K562 (cell line): ENCODE measurements around the gene LENEP. TPM values are rescaled to one million over a fixed set of nuclear protein-coding genes. Genes with fewer than 3 reads are reported as not detected.

Source experiments
- ARNT ChIP-seq, 2 experiments: fragments of 450-650 bp; IDR thresholded peaks; 2 replicates each; pipeline ENCODE4 v1.6.1; 2016; ENCODE audit warnings: mild to moderate bottlenecking in 1 of 2
- ASH1L ChIP-seq: fragments of 450-650 bp; IDR thresholded peaks from 2 replicates; pipeline ENCODE4 v1.6.1; 2018; ENCODE audit warnings: borderline replicate concordance, mild to moderate bottlenecking, low read depth; ENCODE audit not compliant: partially characterized antibody
- CEBPB ChIP-seq: fragments of 450-650 bp; IDR thresholded peaks from 2 replicates; pipeline ENCODE4 v1.6.1; 2016; ENCODE audit warnings: missing genetic modification characterization, missing compliant biosample characterization
- CXXC5 ChIP-seq: fragments of 250-450 bp; sonication (Bioruptor Pico); IDR thresholded peaks from 2 replicates; pipeline ENCODE4 v1.8.0; 2022; ENCODE audit warnings: inconsistent platforms, mild to moderate bottlenecking, moderate library complexity
- DIDO1 ChIP-seq: fragments of 450-650 bp; IDR thresholded peaks from 2 replicates; pipeline ENCODE4 v1.6.1; 2016; ENCODE audit warnings: low read depth, missing biosample characterization, missing genetic modification characterization
- HLTF ChIP-seq: fragments of 450-650 bp; IDR thresholded peaks from 2 replicates; pipeline ENCODE4 v1.6.1; 2016
- HSF4 ChIP-seq: fragments of 250-450 bp; sonication (Bioruptor Pico); IDR thresholded peaks from 2 replicates; pipeline ENCODE4 v2.1.2; 2022; ENCODE audit warnings: mild to moderate bottlenecking, moderate library complexity, borderline replicate concordance
- MCM2 ChIP-seq: fragments of 450-650 bp; IDR thresholded peaks from 2 replicates; pipeline ENCODE4 v1.6.1; 2017; ENCODE audit warnings: low read depth, mild to moderate bottlenecking
- NFRKB ChIP-seq: fragments of 450-650 bp; IDR thresholded peaks from 2 replicates; pipeline ENCODE4 v1.6.1; 2016; ENCODE audit warnings: low read depth
- NRF1 ChIP-seq, 2 experiments: fragments of 450-650 bp; IDR thresholded peaks in 1 of 2; conservative IDR thresholded peaks in 1 of 2; 2 replicates each; pipeline ENCODE4 v1.6.1; 2014; ENCODE audit warnings: mild to moderate bottlenecking in 2 of 2
- NUFIP1 ChIP-seq: fragments of 450-650 bp; IDR thresholded peaks from 2 replicates; pipeline ENCODE4 v1.6.1; 2018; ENCODE audit not compliant: partially characterized antibody
- PTTG1 ChIP-seq: fragments of 450-650 bp; IDR thresholded peaks from 2 replicates; pipeline ENCODE4 v1.6.1; 2016; ENCODE audit warnings: low read depth, mild to moderate bottlenecking, missing genetic modification characterization, missing compliant biosample characterization
- PYGO2 ChIP-seq: fragments of 450-650 bp; IDR thresholded peaks from 2 replicates; pipeline ENCODE4 v1.6.1; 2016; ENCODE audit warnings: mild to moderate bottlenecking, missing genetic modification characterization, moderate library complexity, missing compliant biosample characterization
- SIN3B ChIP-seq: fragments of 450-650 bp; IDR thresholded peaks from 2 replicates; pipeline ENCODE4 v1.6.1; 2017; ENCODE audit warnings: low read depth, mild to moderate bottlenecking, moderate library complexity
- SRSF9 ChIP-seq: fragments of 200-400 bp; formaldehyde crosslinking; IDR thresholded peaks from 2 replicates; pipeline ENCODE4 v1.6.1; 2017; ENCODE audit warnings: low read depth, low read length, borderline replicate concordance
- ZNF282 ChIP-seq: sonication (generic); formaldehyde crosslinking; IDR thresholded peaks from 2 replicates; pipeline ENCODE4 v1.8.1; 2023; ENCODE audit warnings: missing genetic modification reagents
- ZNF324 ChIP-seq: fragments of 250-450 bp; sonication (Bioruptor Pico); IDR thresholded peaks from 2 replicates; pipeline ENCODE4 v1.4.0; 2020; ENCODE audit warnings: mild to moderate bottlenecking
- ZNF57 ChIP-seq: fragments of 450-650 bp; formaldehyde crosslinking; IDR thresholded peaks from 2 replicates; pipeline ENCODE4 v1.4.0; 2020; ENCODE audit warnings: mild to moderate bottlenecking, moderate library complexity
- ZNF717 ChIP-seq: fragments of 250-450 bp; sonication (Bioruptor Pico); IDR thresholded peaks from 2 replicates; pipeline ENCODE4 v1.5.0; 2021
- ZNF780A ChIP-seq: fragments of 250-450 bp; sonication (Bioruptor Pico); IDR thresholded peaks from 2 replicates; pipeline ENCODE4 v1.5.0; 2021; ENCODE audit warnings: mild to moderate bottlenecking
- polyA plus RNA-seq, 8 experiments: library from polyadenylated mRNA; depleted of rRNA in 4 of 8; stranded (reverse) in 5 of 8; unstranded in 3 of 8; fragments of >200 nt; fragmentation: Nextera tagmentation in 2 of 8; fragmentation: Illumina TruSeq in 1 of 8; extraction: Ambion mirVana in 2 of 8; extraction: Trizol in 1 of 8; gene quantifications; 2 replicates each; pipeline versions ENCODE4 v1.2.1 to v1.2.3, GENCODE V29; 2011 to 2014; ENCODE audit warnings: inconsistent platforms in 1 of 8, missing spikeins in 1 of 8
- total RNA-seq, 7 experiments: library from RNA; depleted of rRNA in 6 of 7; stranded (reverse); fragments of >200 nt in 6 of 7; fragmentation: Illumina TruSeq in 2 of 7; extraction: Trizol in 2 of 7; gene quantifications; 2 replicates each; pipeline versions ENCODE4 v1.2.1 to v1.2.3, GENCODE V29; 2011 to 2021; ENCODE audit warnings: low replicate concordance in 1 of 7
- TF ChIP-seq, protein P1 (sequence below): fragments of 250-450 bp; sonication (Bioruptor Pico); IDR thresholded peaks from 2 replicates; pipeline ENCODE4 v1.4.0; 2020
- TF ChIP-seq, protein P2 (sequence below): fragments of 250-450 bp; sonication (Bioruptor Pico); IDR thresholded peaks from 2 replicates; pipeline ENCODE4 v1.4.0; 2020; ENCODE audit warnings: mild to moderate bottlenecking
- TF ChIP-seq, protein P3 (sequence below): sonication (generic); formaldehyde crosslinking; IDR thresholded peaks from 2 replicates; pipeline ENCODE4 v1.9.0; 2022; ENCODE audit warnings: mild to moderate bottlenecking, missing genetic modification reagents

The LENEP gene
- total and polyA plus RNA-seq, 9 of the 15 experiments (the other 6 are each of a cell fraction or from before 2014, with no cell fraction given) = 0.23 to 0.87 (median 0.67) TPM; not detected in 5

DNA sequence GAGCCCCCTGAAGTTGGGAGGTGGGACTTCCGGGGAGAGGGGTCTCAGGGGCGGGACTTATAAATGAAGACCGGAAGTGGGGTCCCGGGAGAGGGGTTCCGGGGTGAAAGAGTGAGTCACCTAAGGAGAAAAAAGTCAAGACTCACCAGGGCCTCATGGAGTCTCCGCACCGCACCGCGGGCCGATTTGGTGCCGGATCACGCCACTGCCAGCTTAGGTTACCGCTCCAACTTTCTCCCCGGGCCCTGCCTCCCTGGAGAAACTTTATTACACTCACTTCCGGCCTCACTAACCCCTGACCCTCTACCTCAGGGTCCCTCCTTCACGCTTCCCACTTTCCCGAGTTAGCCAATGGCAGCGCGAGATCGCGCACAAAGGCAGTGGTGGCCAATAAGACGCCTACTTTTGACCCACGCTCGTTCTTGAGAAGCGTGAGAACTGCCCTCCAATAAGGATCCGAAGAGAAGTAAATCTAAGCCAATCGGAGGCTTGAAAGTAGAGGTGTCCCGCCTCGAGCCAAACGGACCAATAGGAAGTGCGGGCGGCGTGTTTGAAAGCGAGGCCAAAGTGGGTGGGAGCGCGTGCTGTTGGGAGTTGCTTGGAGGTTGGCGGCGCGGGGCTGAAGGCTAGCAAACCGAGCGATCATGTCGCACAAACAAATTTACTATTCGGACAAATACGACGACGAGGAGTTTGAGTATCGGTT lies 19.1 kb upstream of the LENEP start, which contains the start of gene CKS1B (continued):
- TF ChIP-seq, protein P1, sequence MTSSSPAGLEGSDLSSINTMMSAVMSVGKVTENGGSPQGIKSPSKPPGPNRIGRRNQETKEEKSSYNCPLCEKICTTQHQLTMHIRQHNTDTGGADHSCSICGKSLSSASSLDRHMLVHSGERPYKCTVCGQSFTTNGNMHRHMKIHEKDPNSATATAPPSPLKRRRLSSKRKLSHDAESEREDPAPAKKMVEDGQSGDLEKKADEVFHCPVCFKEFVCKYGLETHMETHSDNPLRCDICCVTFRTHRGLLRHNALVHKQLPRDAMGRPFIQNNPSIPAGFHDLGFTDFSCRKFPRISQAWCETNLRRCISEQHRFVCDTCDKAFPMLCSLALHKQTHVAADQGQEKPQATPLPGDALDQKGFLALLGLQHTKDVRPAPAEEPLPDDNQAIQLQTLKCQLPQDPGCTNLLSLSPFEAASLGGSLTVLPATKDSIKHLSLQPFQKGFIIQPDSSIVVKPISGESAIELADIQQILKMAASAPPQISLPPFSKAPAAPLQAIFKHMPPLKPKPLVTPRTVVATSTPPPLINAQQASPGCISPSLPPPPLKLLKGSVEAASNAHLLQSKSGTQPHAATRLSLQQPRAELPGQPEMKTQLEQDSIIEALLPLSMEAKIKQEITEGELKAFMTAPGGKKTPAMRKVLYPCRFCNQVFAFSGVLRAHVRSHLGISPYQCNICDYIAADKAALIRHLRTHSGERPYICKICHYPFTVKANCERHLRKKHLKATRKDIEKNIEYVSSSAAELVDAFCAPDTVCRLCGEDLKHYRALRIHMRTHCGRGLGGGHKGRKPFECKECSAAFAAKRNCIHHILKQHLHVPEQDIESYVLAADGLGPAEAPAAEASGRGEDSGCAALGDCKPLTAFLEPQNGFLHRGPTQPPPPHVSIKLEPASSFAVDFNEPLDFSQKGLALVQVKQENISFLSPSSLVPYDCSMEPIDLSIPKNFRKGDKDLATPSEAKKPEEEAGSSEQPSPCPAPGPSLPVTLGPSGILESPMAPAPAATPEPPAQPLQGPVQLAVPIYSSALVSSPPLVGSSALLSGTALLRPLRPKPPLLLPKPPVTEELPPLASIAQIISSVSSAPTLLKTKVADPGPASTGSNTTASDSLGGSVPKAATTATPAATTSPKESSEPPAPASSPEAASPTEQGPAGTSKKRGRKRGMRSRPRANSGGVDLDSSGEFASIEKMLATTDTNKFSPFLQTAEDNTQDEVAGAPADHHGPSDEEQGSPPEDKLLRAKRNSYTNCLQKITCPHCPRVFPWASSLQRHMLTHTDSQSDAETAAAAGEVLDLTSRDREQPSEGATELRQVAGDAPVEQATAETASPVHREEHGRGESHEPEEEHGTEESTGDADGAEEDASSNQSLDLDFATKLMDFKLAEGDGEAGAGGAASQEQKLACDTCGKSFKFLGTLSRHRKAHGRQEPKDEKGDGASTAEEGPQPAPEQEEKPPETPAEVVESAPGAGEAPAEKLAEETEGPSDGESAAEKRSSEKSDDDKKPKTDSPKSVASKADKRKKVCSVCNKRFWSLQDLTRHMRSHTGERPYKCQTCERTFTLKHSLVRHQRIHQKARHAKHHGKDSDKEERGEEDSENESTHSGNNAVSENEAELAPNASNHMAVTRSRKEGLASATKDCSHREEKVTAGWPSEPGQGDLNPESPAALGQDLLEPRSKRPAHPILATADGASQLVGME = no peak
- TF ChIP-seq NFRKB (no peak; the same call in none of the 2 replicates), HLTF (no peak), SRSF9 (no peak), ZNF717 (CRISPR knock-in tag) (no peak), PTTG1 (no peak), DIDO1 (0 out of 2 replicates have a peak, but pooled peaks have one; percentile 13), CEBPB (no peak), NUFIP1 (no peak), SIN3B (peak; percentile 86; the same call in 1 of the 2 replicates), ARNT (IDR thresholded peaks at IDR 0.05) (no peak; a peak in 1 of 4 replicates), CXXC5 (peak; percentile 95), ZNF324 (CRISPR knock-in tag) (no peak), MCM2 (no peak), HSF4 (CRISPR knock-in tag) (no peak), ZNF780A (CRISPR knock-in tag) (no peak), PYGO2 (tag) (no peak), NRF1 (conservative IDR thresholded peaks at IDR 0.05 in 1 of 2, IDR thresholded peaks at IDR 0.05 in 1 of 2) (no peak), ASH1L (peak; percentile 98), ZNF282 (CRISPR knock-in tag) (no peak), ZNF57 (CRISPR knock-in tag) (no peak)
- TF ChIP-seq, protein P2, sequence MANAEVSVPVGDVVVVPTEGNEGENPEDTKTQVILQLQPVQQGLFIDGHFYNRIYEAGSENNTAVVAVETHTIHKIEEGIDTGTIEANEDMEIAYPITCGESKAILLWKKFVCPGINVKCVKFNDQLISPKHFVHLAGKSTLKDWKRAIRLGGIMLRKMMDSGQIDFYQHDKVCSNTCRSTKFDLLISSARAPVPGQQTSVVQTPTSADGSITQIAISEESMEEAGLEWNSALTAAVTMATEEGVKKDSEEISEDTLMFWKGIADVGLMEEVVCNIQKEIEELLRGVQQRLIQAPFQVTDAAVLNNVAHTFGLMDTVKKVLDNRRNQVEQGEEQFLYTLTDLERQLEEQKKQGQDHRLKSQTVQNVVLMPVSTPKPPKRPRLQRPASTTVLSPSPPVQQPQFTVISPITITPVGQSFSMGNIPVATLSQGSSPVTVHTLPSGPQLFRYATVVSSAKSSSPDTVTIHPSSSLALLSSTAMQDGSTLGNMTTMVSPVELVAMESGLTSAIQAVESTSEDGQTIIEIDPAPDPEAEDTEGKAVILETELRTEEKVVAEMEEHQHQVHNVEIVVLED = no peak; the same call in 1 of the 2 replicates
- TF ChIP-seq, protein P3, sequence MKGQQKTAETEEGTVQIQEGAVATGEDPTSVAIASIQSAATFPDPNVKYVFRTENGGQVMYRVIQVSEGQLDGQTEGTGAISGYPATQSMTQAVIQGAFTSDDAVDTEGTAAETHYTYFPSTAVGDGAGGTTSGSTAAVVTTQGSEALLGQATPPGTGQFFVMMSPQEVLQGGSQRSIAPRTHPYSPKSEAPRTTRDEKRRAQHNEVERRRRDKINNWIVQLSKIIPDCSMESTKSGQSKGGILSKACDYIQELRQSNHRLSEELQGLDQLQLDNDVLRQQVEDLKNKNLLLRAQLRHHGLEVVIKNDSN = peak; percentile 70
